Thymus (tissue), 11 donors: ENCODE data around the gene RBM15. TPM values are rescaled to one million over a fixed set of nuclear protein-coding genes. Genes with fewer than 3 reads are reported as not detected.

Experiments used
- DNase-seq, 9 donors: peaks; one replicate each; pipeline ENCODE4 v3.0.0-alpha.2; 2013; ENCODE audit warnings: low spot score in 9 of 9, low read depth in 6 of 9, missing footprints in 1 of 9
- H3K27ac ChIP-seq, 2 donors: one replicate each; pipeline ENCODE4 v1.5.1; 2013; ENCODE audit warnings: control low read depth in 1 of 2, low read depth in 1 of 2, low read length in 1 of 2, mild to moderate bottlenecking in 1 of 2, moderate library complexity in 1 of 2
- H3K27me3 ChIP-seq, 2 donors: one replicate each; pipeline ENCODE4 v1.5.1; 2013; ENCODE audit warnings: low read length in 1 of 2; ENCODE audit not compliant: control insufficient read depth in 2 of 2, insufficient read depth in 1 of 2
- H3K36me3 ChIP-seq, 2 donors: one replicate each; pipeline ENCODE4 v1.5.1; 2013; ENCODE audit warnings: low read length in 1 of 2, mild to moderate bottlenecking in 1 of 2, moderate library complexity in 1 of 2; ENCODE audit not compliant: control insufficient read depth in 2 of 2, insufficient read depth in 2 of 2
- H3K4me1 ChIP-seq, 2 donors: one replicate each; pipeline ENCODE4 v1.5.1; 2013; ENCODE audit warnings: low read length in 2 of 2; ENCODE audit not compliant: control insufficient read depth in 2 of 2, insufficient read depth in 2 of 2
- H3K4me3 ChIP-seq, 2 donors: one replicate each; pipeline ENCODE4 v1.5.1; 2013; ENCODE audit warnings: low read length in 2 of 2, control low read depth in 1 of 2, mild to moderate bottlenecking in 1 of 2
- H3K9me3 ChIP-seq, 2 donors: one replicate each; pipeline ENCODE4 v1.5.1; 2013; ENCODE audit warnings: low read length in 1 of 2, mild to moderate bottlenecking in 1 of 2; ENCODE audit not compliant: control insufficient read depth in 2 of 2, insufficient read depth in 1 of 2
- whole genome bisulfite sequencing: extraction: QIAGEN DNeasy Blood & Tissue Kit; methylation state at CpG from one replicate; pipeline ENCODE4 v1.1.7; 2013; 5-methylcytosine and 5-hydroxymethylcytosine counted together
- polyA plus RNA-seq: library from polyadenylated mRNA; stranded (reverse); fragments of 200-250 nt; gene quantifications from one replicate; pipeline ENCODE4 v1.2.3, GENCODE V29; 2013
- total RNA-seq: library from RNA; stranded (reverse); fragments of 120-200 nt; gene quantifications from one replicate; pipeline ENCODE4 v1.2.4, GENCODE V29; 2013
- donor health status: healthy.

The RBM15 gene
- total and polyA plus RNA-seq, 2 donors: 5.6 to 26.0 TPM

DNA sequence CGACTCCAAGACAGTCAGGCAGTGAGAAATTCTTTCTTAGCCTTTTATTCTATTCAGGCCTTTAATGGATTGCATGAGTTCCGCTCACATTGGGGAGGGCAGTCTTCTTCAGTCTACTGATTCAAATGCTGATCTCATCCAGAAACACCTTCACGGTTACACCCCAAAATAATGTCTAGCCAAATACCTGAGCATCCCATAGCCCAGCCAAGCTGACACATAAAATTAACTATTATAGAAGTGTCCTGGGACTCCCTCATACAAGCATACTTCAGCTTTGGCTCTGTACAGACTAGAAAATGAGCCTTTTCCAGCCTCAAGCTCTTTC is 55.3 kb downstream of the RBM15 start:
- WGBS: 98% methylated on average over 3 of the region's 3 CpGs
- Histone ChIP-seq H3K9me3 (no peaks in the 10 kb centered on the region), H3K36me3 (peaks cover 4 to 22% of the 10 kb centered on the region in 2 donors), H3K4me3 (no peak overlapping the region), H3K4me1 (no peaks in the 10 kb centered on the region), H3K27ac (no peak overlapping the region), H3K27me3 (no peaks in the 10 kb centered on the region)
- no peak for DNase-seq

Other genes starting within 250 kb of the RBM15 start
- not detected for gene UBL4B, start 226.9 kb upstream of the RBM15 start, total RNA-seq
- 0.11 TPM for gene UBL4B, start 226.9 kb upstream of the RBM15 start, polyA plus RNA-seq
- under 0.01 TPM for gene SLC6A17, start 188.9 kb upstream of the RBM15 start, total RNA-seq
- 0.30 TPM for gene SLC6A17, start 188.9 kb upstream of the RBM15 start, polyA plus RNA-seq
- 3.0 TPM for gene KCNC4, start 129.1 kb upstream of the RBM15 start, total RNA-seq
- 4.0 TPM for gene KCNC4, start 129.1 kb upstream of the RBM15 start, polyA plus RNA-seq
- 0.71 TPM for gene SLC16A4, start 51.6 kb downstream of the RBM15 start, total RNA-seq
- gene SLC16A4, start 51.6 kb downstream of the RBM15 start, polyA plus RNA-seq: 2.8 TPM
- 144 TPM for gene LAMTOR5, start 68.3 kb downstream of the RBM15 start, total RNA-seq
- 296 TPM for gene LAMTOR5, start 68.3 kb downstream of the RBM15 start, polyA plus RNA-seq
- 0.19 TPM for gene PROK1, start 111.8 kb downstream of the RBM15 start, total RNA-seq
- 0.50 TPM for gene PROK1, start 111.8 kb downstream of the RBM15 start, polyA plus RNA-seq
- gene KCNA10, start 179.8 kb downstream of the RBM15 start, total RNA-seq: 0.05 TPM
- 0.05 TPM for gene KCNA10, start 179.8 kb downstream of the RBM15 start, polyA plus RNA-seq